D341Med (cell line): ENCODE results near the gene PCDHGB5.
"Not testable (repeated sequence)": the region's sequence is repeated elsewhere in the genome, so short reads cannot be mapped to it uniquely, and the experiment has no call there.

Experiments used
- DNase-seq: peaks from one replicate; pipeline ENCODE4 v3.0.0; 2012; ENCODE audit warnings: low spot score

PCDHGB5 gene

GRCh38 chr5:141382469-141383294 is 15.1 kb upstream of the PCDHGB5 start, which contains the start of gene PCDHGA7:
Gene PCDHGA7, plus strand, starts transcription at chr5:141382742. Its CDS starts 158 bp downstream, at chr5:141382900.
- DNase-seq = no peak

GRCh38 chr5:141383345-141383744 is 14.4 kb upstream of the PCDHGB5 start:
- no peak for DNase-seq

GRCh38 chr5:141384471-141385267 is 13.1 kb upstream of the PCDHGB5 start:
- DNase-seq = no peak

- DNase-seq = not testable (repeated sequence)
Observed at GRCh38 chr5:141387557-141388311, 10.0 kb upstream of the PCDHGB5 start, which contains the start of gene PCDHGB4. Gene PCDHGB4, plus strand, starts transcription at chr5:141387698. Its CDS starts 187 bp downstream, at chr5:141387885.

GRCh38 chr5:141388661-141389060 is 9.1 kb upstream of the PCDHGB5 start:
- no peak for DNase-seq

- no peak for DNase-seq
Observed at GRCh38 chr5:141389153-141390042, 8.3 kb upstream of the PCDHGB5 start.

- DNase-seq = no peak
Observed at GRCh38 chr5:141392429-141393198, 5.1 kb upstream of the PCDHGB5 start, which contains the start of gene PCDHGA8. Gene PCDHGA8, plus strand, starts transcription at chr5:141392633. Its CDS starts 181 bp downstream, at chr5:141392814.

GRCh38 chr5:141393267-141393666 is 4.5 kb upstream of the PCDHGB5 start:
- no peak for DNase-seq

GRCh38 chr5:141394401-141395187 is 3.2 kb upstream of the PCDHGB5 start:
- DNase-seq = not testable (repeated sequence)

GRCh38 chr5:141398608-141399007 is 861 bp downstream of the PCDHGB5 start:
- no peak for DNase-seq

- DNase-seq = no peak
Observed at GRCh38 chr5:141399555-141400258, 2.0 kb downstream of the PCDHGB5 start.

- peak; percentile 56 for DNase-seq
Observed at GRCh38 chr5:141402553-141403243, 5.0 kb downstream of the PCDHGB5 start, which contains the start of gene PCDHGA9. Gene PCDHGA9, plus strand, starts transcription at chr5:141402778. Its CDS starts 175 bp downstream, at chr5:141402953.

GRCh38 chr5:141403387-141403786 is 5.6 kb downstream of the PCDHGB5 start:
- no peak for DNase-seq

- not testable (repeated sequence) for DNase-seq
Observed at GRCh38 chr5:141407790-141408505, 10.2 kb downstream of the PCDHGB5 start, which contains the start of gene PCDHGB6. Gene PCDHGB6, plus strand, starts transcription at chr5:141408021. Its CDS starts 182 bp downstream, at chr5:141408203.

- no peak for DNase-seq
Observed at GRCh38 chr5:141409598-141410306, 12.0 kb downstream of the PCDHGB5 start.

- no peak for DNase-seq
Observed at GRCh38 chr5:141411575-141411974, 13.8 kb downstream of the PCDHGB5 start.
